ENCODE measurements around the gene DEUP1. TPM values are rescaled to one million over a fixed set of nuclear protein-coding genes. Genes with fewer than 3 reads are reported as not detected.
"Not testable (repeated sequence)": the region's sequence is repeated elsewhere in the genome, so short reads cannot be mapped to it uniquely, and the experiment has no call there.

DEUP1 gene
- not detected for total RNA-seq
- long read RNA-seq, donor 1, partial matches to known transcripts: 0 of 3 reads
- long read RNA-seq, donor 1, other reads (novel, unspliced or antisense): 3 of 3 reads
- long read RNA-seq, donor 2: 0 reads

DNA sequence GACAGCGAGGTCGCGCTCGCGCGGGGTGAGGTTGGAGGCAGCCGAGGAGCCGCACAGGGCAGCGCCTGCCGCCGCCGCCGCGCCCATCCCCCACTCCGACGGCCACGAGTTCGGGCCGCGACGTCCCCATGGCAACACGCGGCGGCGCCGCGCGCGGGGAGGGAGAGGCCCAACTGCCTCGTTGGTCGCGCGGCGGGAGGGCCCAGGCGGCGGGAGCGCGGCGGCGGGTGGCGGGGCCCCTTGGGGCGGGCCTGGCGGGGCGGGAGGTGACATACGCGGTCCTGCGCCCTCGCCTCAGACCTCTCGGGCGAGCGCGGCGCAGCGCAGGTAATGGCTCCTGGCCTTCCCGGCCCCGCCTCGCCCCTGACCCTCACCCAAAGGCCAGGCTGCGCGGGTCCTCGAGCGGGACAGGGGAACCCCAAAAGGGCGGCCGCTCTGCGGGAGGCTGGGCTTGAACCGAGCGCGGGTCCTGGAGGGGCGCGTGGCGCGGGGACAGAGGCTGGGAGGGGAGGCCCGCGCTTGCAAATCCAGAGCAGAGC is at the start of gene DEUP1:
Gene DEUP1, plus strand, starts transcription at position 297 of the 539 bp plus-strand sequence. CDS start 1,518 bp downstream, outside the sequence.
- DNase-seq (ENCODE audit: low spot score): peak; percentile 81
- intact Hi-C loops (cut with DNase I): no loop called here

DNA sequence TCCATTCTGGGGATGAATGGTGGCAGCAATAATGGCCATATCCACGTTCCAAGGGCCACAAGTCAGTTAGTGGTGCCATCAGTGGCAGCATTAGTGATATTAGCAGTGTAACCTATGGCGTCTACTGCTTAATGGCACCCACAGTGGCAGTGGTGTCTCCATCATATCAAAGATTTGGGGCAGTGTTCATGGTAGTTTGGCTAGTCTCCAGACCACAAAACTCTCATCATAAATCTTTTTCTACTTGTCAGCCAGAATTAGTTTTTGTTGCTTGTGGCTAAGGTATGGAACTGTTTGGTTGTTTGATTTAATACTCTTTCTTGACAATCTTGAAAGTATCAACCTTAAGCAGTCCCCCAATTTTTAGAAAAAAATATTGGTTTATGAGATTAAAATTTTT is 45.1 kb upstream of the DEUP1 start:
- no peak for DNase-seq (ENCODE audit: low spot score)
- intact Hi-C loops (cut with DNase I): no loop called here

DNA sequence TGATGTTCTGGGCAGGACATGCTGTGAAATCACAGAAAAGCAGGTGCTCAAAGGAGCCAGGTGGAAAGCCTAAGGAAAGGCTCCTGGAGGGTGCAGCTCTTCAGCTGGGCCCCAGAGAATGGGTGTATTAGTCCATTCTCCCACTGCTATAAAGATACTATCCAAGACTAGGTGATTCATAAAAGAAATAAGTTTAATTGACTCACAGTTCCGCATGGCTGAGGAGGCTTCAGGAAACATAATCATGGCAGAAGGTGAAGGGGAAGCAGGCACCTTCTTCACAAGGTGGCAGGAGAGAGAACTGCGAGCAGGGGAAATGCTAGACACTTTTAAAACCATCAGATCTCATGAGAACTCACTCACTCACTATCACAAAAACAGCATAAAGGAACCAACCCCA is 43.1 kb upstream of the DEUP1 start:
- intact Hi-C loops (cut with DNase I): no loop called here
- no peak for DNase-seq (ENCODE audit: low spot score)

- no peak for DNase-seq (ENCODE audit: low spot score)
- intact Hi-C loops (cut with DNase I): no loop called here
Observed at GRCh38 chr11:93288079-93288478, 42.5 kb upstream of the DEUP1 start.

DNA sequence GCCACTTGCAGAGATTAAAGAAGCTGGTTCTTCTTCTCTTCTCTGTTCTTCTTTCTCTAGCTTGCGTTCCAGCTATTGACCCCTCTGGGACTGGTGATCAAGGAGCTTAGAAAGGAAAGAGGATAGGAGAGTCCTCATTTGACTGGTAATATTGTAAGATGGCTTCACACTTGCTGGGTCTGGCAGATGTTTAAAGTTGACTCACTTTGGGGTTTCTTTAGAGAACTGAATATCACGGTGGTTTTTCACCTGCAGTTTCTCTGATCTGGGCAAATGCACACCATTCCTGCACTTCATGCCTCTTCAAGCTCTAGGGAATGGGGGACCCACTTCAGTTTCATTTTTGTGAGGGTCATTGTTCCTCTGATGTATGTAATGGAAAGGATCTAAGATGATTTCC is 41.8 kb upstream of the DEUP1 start:
- intact Hi-C loops (cut with DNase I): no loop called here
- no peak for DNase-seq (ENCODE audit: low spot score)

GRCh38 chr11:93289782-93290463 is 40.6 kb upstream of the DEUP1 start:
- intact Hi-C loops (cut with DNase I): no loop called here
- DNase-seq (ENCODE audit: low spot score): no peak

GRCh38 chr11:93291110-93291509 is 39.4 kb upstream of the DEUP1 start:
- intact Hi-C loops (cut with DNase I): no loop called here
- DNase-seq (ENCODE audit: low spot score): no peak

DNA sequence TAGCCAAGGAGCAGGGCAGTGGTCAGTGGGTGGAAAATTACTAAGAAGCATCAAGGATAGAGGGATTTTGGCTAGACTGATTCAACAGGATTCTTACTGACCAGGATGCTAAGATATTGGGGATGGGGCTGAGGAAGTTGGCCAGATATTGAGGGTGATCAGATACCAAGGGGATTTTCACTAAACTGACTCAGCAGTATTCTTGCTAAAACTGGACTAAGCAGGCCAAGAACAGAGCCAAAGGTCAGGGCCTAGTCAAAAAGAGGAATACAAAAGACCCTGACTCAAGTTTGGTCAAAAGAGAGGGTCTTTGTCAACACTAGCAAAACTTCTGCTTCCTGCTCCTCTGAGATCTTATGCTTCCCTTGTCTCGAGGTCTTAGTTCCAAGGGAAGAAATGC is 38.6 kb upstream of the DEUP1 start:
- intact Hi-C loops (cut with DNase I): no loop called here
- no peak for DNase-seq (ENCODE audit: low spot score)

DNA sequence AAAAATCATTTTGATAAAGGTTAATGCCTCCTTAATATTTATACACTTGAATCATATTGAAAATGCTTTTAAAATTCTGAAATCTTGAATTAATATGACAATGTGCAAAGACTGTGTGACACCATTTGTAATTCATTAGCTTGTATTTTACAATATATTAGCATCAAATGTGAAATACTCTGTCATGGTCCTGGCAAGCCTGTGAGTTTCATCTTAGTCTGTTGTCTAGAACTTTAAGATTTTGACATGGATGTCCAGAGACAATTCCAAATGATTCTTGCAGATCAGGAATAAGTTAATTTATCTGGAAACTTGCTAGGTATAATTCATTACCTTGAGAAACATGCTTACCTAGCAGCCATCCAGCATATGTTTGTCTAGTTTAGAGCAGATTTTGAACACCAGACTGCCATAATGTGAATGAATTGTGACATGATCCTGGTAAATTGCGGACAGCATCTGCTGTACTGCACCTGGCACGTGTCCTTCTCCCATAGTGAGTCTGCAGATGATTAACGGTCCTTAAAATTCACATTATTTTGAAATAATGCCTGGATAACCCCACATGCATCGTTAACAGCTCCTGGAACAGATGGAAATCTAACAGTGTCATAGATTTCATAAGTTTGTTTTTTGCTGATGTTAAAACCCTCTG is 34.5 kb upstream of the DEUP1 start:
- intact Hi-C loops (cut with DNase I): no loop called here

GRCh38 chr11:93303689-93304088 is 26.9 kb upstream of the DEUP1 start:
- no peak for DNase-seq (ENCODE audit: low spot score)
- intact Hi-C loops (cut with DNase I): no loop called here

More for the DNA sequence above, 34.5 kb upstream of the DEUP1 start:
- DNase-seq (ENCODE audit: low spot score): no peak

- intact Hi-C loops (cut with DNase I); DNase-seq (ENCODE audit: low spot score): not testable (repeated sequence)
Observed at GRCh38 chr11:93314399-93314798, 16.1 kb upstream of the DEUP1 start.

- no peak for DNase-seq (ENCODE audit: low spot score)
- intact Hi-C loops (cut with DNase I): no loop called here
Observed at GRCh38 chr11:93319224-93319839, 11.2 kb upstream of the DEUP1 start.

DNA sequence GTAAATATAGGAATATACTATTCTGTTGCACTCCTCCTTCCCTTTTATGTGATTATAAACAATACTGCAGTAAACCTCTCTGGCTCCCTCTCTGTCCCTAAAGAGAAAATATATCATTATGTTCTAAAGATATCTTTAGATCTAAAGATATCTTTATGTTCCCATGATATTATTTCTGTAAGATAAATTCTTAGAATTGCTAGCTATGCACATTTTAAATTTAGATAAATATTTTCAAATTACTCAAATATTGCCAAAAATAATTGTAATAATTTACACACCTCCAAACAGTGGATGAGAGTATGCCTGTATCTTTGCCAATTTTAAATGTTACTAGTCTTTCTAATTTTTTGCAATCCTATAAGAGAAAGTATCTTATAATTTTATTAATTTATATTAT is 10.3 kb upstream of the DEUP1 start:
- DNase-seq (ENCODE audit: low spot score): no peak
- intact Hi-C loops (cut with DNase I): no loop called here

DNA sequence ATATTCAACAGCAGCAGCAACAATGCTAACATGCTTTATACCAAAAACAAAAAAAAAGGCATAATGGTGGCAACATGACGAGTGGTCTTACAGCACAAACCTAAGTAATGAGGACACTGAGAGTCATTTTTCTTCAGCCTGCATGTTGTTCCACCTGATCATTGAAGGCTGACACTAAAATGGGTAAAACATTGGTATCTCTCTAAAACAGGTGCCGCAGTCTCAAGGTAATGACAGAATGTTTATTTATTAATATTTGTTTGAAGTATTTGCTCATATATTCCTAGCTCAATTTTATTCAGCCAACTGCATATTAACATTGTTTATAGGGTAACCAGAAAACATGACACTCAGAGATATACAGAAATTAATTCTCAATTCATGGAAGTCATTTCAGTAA is 8.3 kb upstream of the DEUP1 start:
- no peak for DNase-seq (ENCODE audit: low spot score)
- intact Hi-C loops (cut with DNase I): no loop called here

DNA sequence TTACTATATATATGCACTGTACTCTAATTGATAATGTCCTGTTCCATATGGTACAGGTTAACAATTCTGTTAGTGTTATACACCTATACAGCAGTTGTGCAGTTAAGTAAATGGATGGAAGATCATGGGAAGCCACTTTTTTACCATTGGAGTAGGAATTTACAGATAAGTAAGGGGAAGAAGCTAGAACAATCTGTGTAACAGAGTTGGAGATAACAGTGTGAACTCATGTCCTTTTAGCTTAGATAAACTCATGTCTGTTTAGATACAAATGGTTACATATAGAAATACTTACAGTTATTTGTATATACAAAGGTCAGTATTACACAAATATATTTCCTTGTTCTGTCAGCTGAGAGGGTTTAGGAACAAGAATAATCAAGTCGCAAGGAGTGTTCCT is 6.8 kb upstream of the DEUP1 start:
- intact Hi-C loops (cut with DNase I): no loop called here
- no peak for DNase-seq (ENCODE audit: low spot score)

DNA sequence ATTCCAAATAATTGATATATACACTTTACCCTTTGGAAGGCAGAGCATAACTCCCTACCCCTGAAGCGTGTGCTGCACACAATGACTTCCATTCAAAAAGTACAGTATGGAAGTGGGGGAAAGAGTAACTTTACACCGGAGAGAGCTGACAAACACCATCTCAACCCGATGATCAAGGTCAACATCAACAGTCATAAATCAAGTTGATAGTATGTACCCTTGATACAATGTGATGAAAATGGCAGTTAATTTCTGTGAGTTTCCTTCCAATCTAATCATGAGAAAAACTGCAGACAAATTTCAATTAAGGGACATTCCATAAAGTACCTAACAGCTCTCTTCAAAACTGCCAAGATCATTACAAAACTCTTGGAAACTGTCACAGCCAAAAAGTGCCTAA is 6.0 kb upstream of the DEUP1 start:
- intact Hi-C loops (cut with DNase I): no loop called here

GRCh38 chr11:93326681-93327080 is 3.9 kb upstream of the DEUP1 start:
- intact Hi-C loops (cut with DNase I): no loop called here
- DNase-seq (ENCODE audit: low spot score): no peak

More for the DNA sequence above, 6.0 kb upstream of the DEUP1 start:
- no peak for DNase-seq (ENCODE audit: low spot score)

DNA sequence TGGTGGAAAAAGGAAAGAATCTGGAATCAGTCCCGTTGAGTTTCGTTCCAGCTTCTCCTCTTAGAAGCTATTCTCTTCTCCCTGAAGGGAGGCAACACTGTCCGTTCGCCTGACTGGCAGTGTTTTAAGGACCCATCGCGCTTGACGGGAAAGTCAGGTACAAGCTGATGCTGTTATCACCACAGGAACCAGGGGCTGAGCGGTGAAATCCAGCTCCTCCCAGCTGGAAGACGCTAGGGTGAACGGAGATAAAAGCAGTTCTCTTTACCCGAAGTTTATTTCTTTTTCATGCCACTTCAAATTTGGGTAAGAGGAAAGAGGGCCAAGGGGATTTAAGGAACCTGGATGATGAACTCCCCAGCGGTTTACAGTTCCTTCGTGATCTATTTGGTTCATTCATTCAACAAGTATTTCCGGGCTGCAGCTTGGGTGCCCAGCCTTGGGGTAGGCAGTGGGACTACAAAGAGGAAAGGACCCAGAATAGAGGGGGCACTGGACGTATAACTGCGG is 551 bp upstream of the DEUP1 start:
- DNase-seq (ENCODE audit: low spot score): no peak
- intact Hi-C loops (cut with DNase I): no loop called here

- DNase-seq (ENCODE audit: low spot score): no peak
- intact Hi-C loops (cut with DNase I): no loop called here
Observed at GRCh38 chr11:93340223-93340622, 9.7 kb downstream of the DEUP1 start.

DNA sequence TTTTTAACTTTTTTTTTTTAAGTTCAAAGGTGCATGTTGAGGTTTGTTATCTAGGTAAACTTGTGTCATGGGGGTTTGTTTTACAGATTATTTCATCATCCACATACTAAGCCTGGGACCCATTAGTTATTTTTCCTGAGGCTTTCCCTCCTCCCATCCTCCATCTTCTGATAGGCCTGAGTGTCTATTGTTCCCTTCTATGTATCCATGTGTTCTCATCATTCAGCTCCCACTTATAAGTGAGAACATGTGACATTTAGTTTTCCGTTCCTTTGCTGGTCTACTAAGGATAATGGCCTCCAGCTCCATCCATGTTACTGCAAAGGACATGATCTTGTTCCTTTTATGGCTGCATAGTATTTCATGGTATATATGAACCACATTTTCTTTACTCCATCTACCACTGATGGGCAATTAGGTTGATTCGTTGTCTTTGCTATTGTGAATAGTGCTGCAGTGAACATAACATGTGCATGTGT is 14.4 kb downstream of the DEUP1 start:
- intact Hi-C loops (cut with DNase I): no loop called here
- DNase-seq (ENCODE audit: low spot score): no peak

All from posterior vena cava (tissue), 2 donors.